Tibial nerve (tissue), 4 donors: ENCODE measurements around the gene TUBB1.

ENCODE experiments used
- CTCF ChIP-seq, 5 experiments: fragments of 200-600 bp in 3 of 5; fragments of 450-650 bp in 2 of 5; sonication (generic) in 3 of 5; IDR thresholded peaks; one replicate each; pipeline ENCODE4 v1.5.1; 2016 to 2019; ENCODE audit warnings: antibody characterized with exemption in 5 of 5, mild to moderate bottlenecking in 3 of 5, moderate library complexity in 2 of 5
- EP300 ChIP-seq, 2 donors: sonication (generic); formaldehyde crosslinking; IDR thresholded peaks; one replicate each; pipeline ENCODE4 v1.6.1; 2017; ENCODE audit warnings: antibody characterized with exemption in 2 of 2, mild to moderate bottlenecking in 1 of 2
- POLR2A ChIP-seq, 2 donors: fragments of 450-650 bp; IDR thresholded peaks; one replicate each; pipeline ENCODE4 v1.6.1; 2017; ENCODE audit warnings: antibody characterized with exemption in 2 of 2, mild to moderate bottlenecking in 2 of 2, moderate library complexity in 2 of 2

- no peak for TF ChIP-seq CTCF (IDR thresholded peaks at IDR 0.05)
- TF ChIP-seq POLR2A (IDR thresholded peaks at IDR 0.05): no peak
- no peak for TF ChIP-seq EP300 (IDR thresholded peaks at IDR 0.05)
These were observed 20.6 kb upstream of the TUBB1 start for GRCh38 chr20:58998656-58999055.
